A549 (cell line): Measurements from ENCODE around the gene DGAT2L6. TPM values are rescaled to one million over a fixed set of nuclear protein-coding genes. Genes with fewer than 3 reads are reported as not detected.

Experiments
- ATAC-seq, 2 experiments: fragments of 200-7000 bp in 1 of 2; fragments of >200 bp in 1 of 2; cut with Nextera tagmentation in 1 of 2; cut with Tn5 transposase in 1 of 2; 3 replicates each; pipeline versions ENCODE4 v1.8.0 to v1.9.1; 2018 to 2020; ENCODE audit warnings: mild to moderate bottlenecking in 1 of 2, moderate library complexity in 1 of 2
- CTCF ChIA-PET: fragments of 300-600 bp; sonication (Branson Sonifier 250); formaldehyde crosslinking; extraction: SDS; loops from one replicate; lab custom pipeline; 2021; ENCODE audit warnings: antibody characterized with exemption, inconsistent platforms; lab: Yijun Ruan, JAX
- POLR2A ChIA-PET: fragments of 350-600 bp; formaldehyde crosslinking; extraction: SDS; loops from one replicate; lab custom pipeline; 2021; ENCODE audit warnings: antibody characterized with exemption, inconsistent platforms; lab: Yijun Ruan, JAX
- DNase-seq, 2 experiments: peaks; one replicate each; pipeline versions ENCODE4 v3.0.0 to v3.0.0-alpha.2; 2011 to 2016; ENCODE audit warnings: low read depth in 1 of 2, low spot score in 1 of 2
- FAIRE-seq: peaks from 2 replicates; lab custom pipeline; 2011; peaks lifted over from hg19 to GRCh38; lab: Jason Lieb, UNC
- H3K27ac ChIP-seq, 2 experiments: fragments of >200 bp; sonication (Bioruptor Twin); formaldehyde crosslinking; 3 replicates each; pipeline ENCODE4 v1.5.1; 2016 to 2017
- H3K4me1 ChIP-seq: fragments of >200 bp; sonication (Bioruptor Twin); formaldehyde crosslinking; 3 replicates; pipeline ENCODE4 v1.6.1; 2016
- H3K4me2 ChIP-seq: fragments of >200 bp; sonication (Bioruptor Twin); formaldehyde crosslinking; 3 replicates; pipeline ENCODE4 v1.6.1; 2016
- H3K4me3 ChIP-seq: fragments of >200 bp; sonication (Bioruptor Twin); formaldehyde crosslinking; 3 replicates; pipeline ENCODE4 v1.5.1; 2016
- H3K9me3 ChIP-seq: fragments of >200 bp; sonication (Bioruptor Twin); formaldehyde crosslinking; 3 replicates; pipeline ENCODE4 v1.6.1; 2016
- BHLHE40 ChIP-seq: IDR thresholded peaks from 2 replicates; pipeline ENCODE4 v1.6.1; 2012; ENCODE audit warnings: low read depth, low read length, inconsistent platforms
- CBX2 ChIP-seq: fragments of 200-600 bp; sonication (generic); IDR thresholded peaks from 2 replicates; pipeline ENCODE4 v1.6.1; 2016; ENCODE audit warnings: low read depth, mild to moderate bottlenecking, borderline replicate concordance
- CEBPB ChIP-seq, 2 experiments: fragments of >200 bp in 1 of 2; sonication (Bioruptor Twin) in 1 of 2; formaldehyde crosslinking in 1 of 2; IDR thresholded peaks; 2 replicates each; pipeline ENCODE4 v1.6.1; 2012 to 2016
- CHD2 ChIP-seq: fragments of 150-350 bp; IDR thresholded peaks from 2 replicates; pipeline ENCODE4 v1.6.1; 2014; ENCODE audit warnings: low read length; ENCODE audit not compliant: partially characterized antibody
- E2F6 ChIP-seq: IDR thresholded peaks from 2 replicates; pipeline ENCODE4 v1.6.1; 2012; ENCODE audit warnings: low read depth, borderline replicate concordance
- ELK1 ChIP-seq: fragments of 150-350 bp; IDR thresholded peaks from 2 replicates; pipeline ENCODE4 v1.6.1; 2014; ENCODE audit warnings: low read depth, mild to moderate bottlenecking, low read length
- FOSB ChIP-seq: fragments of 250-450 bp; sonication (Bioruptor Pico); IDR thresholded peaks from 2 replicates; pipeline ENCODE4 v1.5.0; 2020; ENCODE audit warnings: mild to moderate bottlenecking, moderate library complexity
- GATA3 ChIP-seq: IDR thresholded peaks from 2 replicates; pipeline ENCODE4 v1.6.1; 2012; ENCODE audit warnings: borderline replicate concordance
- HEYL ChIP-seq: fragments of 250-450 bp; sonication (Bioruptor Pico); IDR thresholded peaks from 2 replicates; pipeline ENCODE4 v1.8.0; 2021; ENCODE audit warnings: mild to moderate bottlenecking, moderate library complexity
- HOXB5 ChIP-seq: fragments of 250-450 bp; sonication (Bioruptor Pico); IDR thresholded peaks from 2 replicates; pipeline ENCODE4 v1.5.0; 2020; ENCODE audit warnings: mild to moderate bottlenecking, moderate library complexity
- JUN ChIP-seq, 2 experiments: fragments of >200 bp; sonication (Bioruptor Twin); formaldehyde crosslinking; IDR thresholded peaks; 2 replicates in 1 of 2; 3 replicates in 1 of 2; pipeline ENCODE4 v1.6.1; 2016 to 2017
- KDM5A ChIP-seq: fragments of 200-600 bp; sonication (generic); IDR thresholded peaks from 2 replicates; pipeline ENCODE4 v1.6.1; 2016; ENCODE audit warnings: antibody characterized with exemption, mild to moderate bottlenecking
- MAX ChIP-seq: IDR thresholded peaks from 2 replicates; pipeline ENCODE4 v1.6.1; 2012
- MAZ ChIP-seq: fragments of 150-350 bp; IDR thresholded peaks from 2 replicates; pipeline ENCODE4 v1.6.1; 2014; ENCODE audit warnings: antibody characterized with exemption, low read depth, low read length, borderline replicate concordance
- NFE2L2 ChIP-seq: fragments of 150-350 bp; conservative IDR thresholded peaks from 2 replicates; pipeline ENCODE4 v1.6.1; 2014; ENCODE audit warnings: low read length
- PHF8 ChIP-seq: fragments of 200-600 bp; sonication (generic); IDR thresholded peaks from 2 replicates; pipeline ENCODE4 v1.6.1; 2016; ENCODE audit warnings: low read depth, mild to moderate bottlenecking, antibody characterized with exemption, moderate library complexity, borderline replicate concordance
- REST ChIP-seq: fragments of 200-600 bp; sonication (generic); IDR thresholded peaks from 2 replicates; pipeline ENCODE4 v1.6.1; 2016; ENCODE audit warnings: antibody characterized with exemption, mild to moderate bottlenecking, moderate library complexity
- RNF2 ChIP-seq: fragments of 200-600 bp; sonication (generic); IDR thresholded peaks from 2 replicates; pipeline ENCODE4 v1.6.1; 2016; ENCODE audit warnings: low read depth, mild to moderate bottlenecking, antibody characterized with exemption, moderate library complexity, borderline replicate concordance
- SMC3 ChIP-seq: fragments of >200 bp; sonication (Bioruptor Twin); formaldehyde crosslinking; IDR thresholded peaks from 3 replicates; pipeline ENCODE4 v1.6.1; 2018; ENCODE audit warnings: inconsistent platforms
- USF2 ChIP-seq: fragments of 450-650 bp; IDR thresholded peaks from 2 replicates; pipeline ENCODE4 v1.6.1; 2014; ENCODE audit warnings: antibody characterized with exemption
- ZC3H11A ChIP-seq: fragments of 450-650 bp; IDR thresholded peaks from 2 replicates; pipeline ENCODE4 v1.6.1; 2014; ENCODE audit warnings: antibody characterized with exemption, mild to moderate bottlenecking
- WGBS: methylation state at CpG from one replicate; pipeline ENCODE4 v1.1.6; 2017; ENCODE audit errors: missing lambda C conversion rate; 5-methylcytosine and 5-hydroxymethylcytosine counted together
- polyA plus RNA-seq, 4 experiments: library from polyadenylated mRNA; depleted of rRNA in 3 of 4; stranded (reverse); fragments of >200 nt; fragmentation: RNase III in 1 of 4; extraction: RNeasy Plus Mini Kit Qiagen cat#74134 plus additional on column Dnase treatment in 1 of 4; gene quantifications; 2 replicates in 3 of 4; 3 replicates in 1 of 4; pipeline ENCODE4 v1.2.3, GENCODE V29; 2011 to 2017

The DGAT2L6 gene
- polyA plus RNA-seq, 2 of the 4 experiments (the other 2 are of a cell fraction), result not detected

- 52% methylated on average over 3 of the region's 3 CpGs for WGBS
- no peak for DNase-seq
- no peak for ATAC-seq
- ChIA-PET CTCF (interaction anchor here (0.6 to 0.7 kb wide), 2 partner anchors 157 to 299 kb away, joined by 3 read pairs; no protein-coding TSS in a partner anchor), POLR2A (interaction anchor here (1.3 kb wide), 1 partner anchor 120 kb away, joined by 4 read pairs; the partner anchor contains the start of gene IGBP1)
- FAIRE-seq, result no peak
- Histone ChIP-seq H3K4me3 (no peak overlapping the region), H3K9me3 (no peaks in the 10 kb centered on the region), H3K4me2 (no peak overlapping the region), H3K4me1 (peaks cover 5% of the 10 kb centered on the region; the same call in 1 of the 3 replicates), H3K27ac (no peak overlapping the region)
- no peak for TF ChIP-seq HOXB5 (CRISPR knock-in tag)
- TF ChIP-seq CBX2, result no peak
- no peak for TF ChIP-seq CEBPB (IDR thresholded peaks at IDR 0.05)
- no peak for TF ChIP-seq BHLHE40
- TF ChIP-seq RNF2, result no peak
- no peak for TF ChIP-seq NFE2L2
- TF ChIP-seq HEYL (CRISPR knock-in tag), result no peak
- TF ChIP-seq PHF8, result no peak
- no peak for TF ChIP-seq E2F6
These were observed 76.2 kb downstream of the DGAT2L6 start for GRCh38 chrX:70253377-70254062.

- Histone ChIP-seq H3K27ac (no peak overlapping the region), H3K4me3 (no peak overlapping the region), H3K9me3 (no peaks in the 10 kb centered on the region), H3K4me2 (no peak overlapping the region), H3K4me1 (peaks cover 5% of the 10 kb centered on the region; the same call in 1 of the 3 replicates)
- CTCF ChIA-PET, result interaction anchor here (0.7 kb wide), 1 partner anchor 157 kb away, joined by 3 read pairs; no protein-coding TSS in a partner anchor
- no peak for ATAC-seq
- no peak for TF ChIP-seq MAZ
- TF ChIP-seq FOSB (CRISPR knock-in tag), result no peak
- no peak for TF ChIP-seq ELK1
- no peak for TF ChIP-seq USF2
- no peak for TF ChIP-seq PHF8
- TF ChIP-seq ZC3H11A, result no peak
- TF ChIP-seq KDM5A, result no peak
- TF ChIP-seq MAX, result no peak
- TF ChIP-seq REST, result no peak
- no peak for TF ChIP-seq CHD2
- TF ChIP-seq RNF2, result no peak
- TF ChIP-seq SMC3, result no peak
- no peak for TF ChIP-seq GATA3
- no peak for TF ChIP-seq JUN (IDR thresholded peaks at IDR 0.05)
- TF ChIP-seq HOXB5 (CRISPR knock-in tag), result no peak
- no peak for FAIRE-seq
- no peak for DNase-seq
- POLR2A ChIA-PET, result interaction anchor here (1.3 kb wide), 1 partner anchor 121 kb away, joined by 4 read pairs; the partner anchor contains the start of gene IGBP1
- 94% methylated on average over 1 of the region's 1 CpG for WGBS
These were observed 76.7 kb downstream of the DGAT2L6 start for GRCh38 chrX:70254063-70254400.
